ENCODE data around the gene COLEC12. TPM values are rescaled to one million over a fixed set of nuclear protein-coding genes. Genes with fewer than 3 reads are reported as not detected.

Gene COLEC12
- total RNA-seq, 1 donor from 2014 or later, result 3.3 TPM

DNA sequence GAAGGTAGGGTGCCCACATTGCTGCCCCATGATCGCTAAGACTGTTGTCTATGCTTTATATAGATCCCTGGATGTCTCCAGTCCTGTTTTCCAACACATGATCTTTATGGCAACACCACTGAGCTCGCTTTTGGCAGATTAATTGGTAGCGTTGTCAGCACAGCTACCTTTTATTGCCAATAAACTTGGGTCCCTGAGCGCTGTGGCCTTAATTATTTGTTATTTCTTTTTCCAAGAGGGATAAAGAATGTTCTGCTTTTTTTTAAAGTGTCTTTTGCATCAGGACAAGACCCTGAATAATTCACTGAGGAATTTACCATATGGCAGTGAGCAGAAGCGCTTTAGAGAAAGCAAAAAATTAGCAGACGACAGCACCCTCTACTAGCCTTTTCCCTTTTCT is 113.5 kb downstream of the COLEC12 start:
- TF ChIP-seq CTCF (conservative IDR thresholded peaks at IDR 0.05; ENCODE audit: low read depth, low read length), result no peak
- no peak for DNase-seq (ENCODE audit: low read depth)
- H3K4me3 ChIP-seq (ENCODE audit: low read depth, low read length), result no peak overlapping the region

- no peak for DNase-seq (ENCODE audit: low read depth)
- TF ChIP-seq CTCF (conservative IDR thresholded peaks at IDR 0.05; ENCODE audit: low read depth, low read length), result no peak
These were observed 115.6 kb downstream of the COLEC12 start for GRCh38 chr18:384897-385296.

DNA sequence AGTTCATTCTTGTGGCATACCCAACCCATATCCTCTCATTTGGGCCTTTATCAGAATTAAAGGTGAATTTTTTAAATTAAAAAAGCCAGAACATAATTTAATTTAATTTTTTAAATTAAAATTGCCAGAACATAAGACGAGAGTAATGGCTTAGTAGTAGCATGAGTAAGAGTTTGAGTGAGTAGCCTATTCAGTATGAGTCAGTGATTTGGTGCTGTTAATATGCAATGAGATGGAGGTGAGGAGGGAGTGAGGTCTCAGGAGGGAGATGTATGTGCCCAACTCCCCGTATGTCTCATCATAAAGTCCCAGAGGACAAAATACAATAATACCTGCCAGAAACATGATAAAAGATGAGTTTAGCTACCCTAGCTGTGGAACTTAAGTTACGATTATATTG is 117.4 kb downstream of the COLEC12 start:
- no peak for DNase-seq (ENCODE audit: low read depth)
- no peak overlapping the region for H3K4me3 ChIP-seq (ENCODE audit: low read depth, low read length)
- no peak for TF ChIP-seq CTCF (conservative IDR thresholded peaks at IDR 0.05; ENCODE audit: low read depth, low read length)

More at GRCh38 chr18:384897-385296, 115.6 kb downstream of the COLEC12 start:
- H3K4me3 ChIP-seq (ENCODE audit: low read depth, low read length), result no peak overlapping the region

DNA sequence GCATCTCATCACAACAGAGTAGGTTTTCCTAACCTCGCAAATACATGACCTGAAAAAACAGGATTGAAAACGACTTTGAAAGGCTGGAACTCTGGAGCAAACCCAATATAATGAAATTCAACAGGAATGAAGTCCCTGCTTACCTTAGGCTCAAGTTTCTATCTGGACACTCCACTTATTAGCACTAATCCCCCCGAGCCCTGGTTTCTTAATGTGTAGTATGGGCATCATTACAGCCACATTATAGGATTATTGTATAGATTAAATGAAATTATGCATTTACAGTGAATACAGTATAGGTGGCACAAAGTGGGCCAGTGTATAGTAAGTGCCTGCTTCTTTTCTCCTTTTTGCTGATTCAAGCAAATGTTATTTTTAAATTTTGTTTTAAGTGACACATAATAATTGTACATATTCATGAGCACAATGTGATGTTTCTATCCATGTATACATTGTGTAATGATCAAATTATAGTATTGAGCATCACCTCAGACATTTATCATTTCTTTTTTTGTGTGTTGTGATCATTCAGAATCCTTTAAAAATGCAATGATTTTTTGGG is 118.0 kb downstream of the COLEC12 start:
- DNase-seq (ENCODE audit: low read depth), result no peak
- no peak overlapping the region for H3K4me3 ChIP-seq (ENCODE audit: low read depth, low read length)
- no peak for TF ChIP-seq CTCF (conservative IDR thresholded peaks at IDR 0.05; ENCODE audit: low read depth, low read length)

GRCh38 chr18:379681-380330 is 120.7 kb downstream of the COLEC12 start:
- no peak for DNase-seq (ENCODE audit: low read depth)
- H3K4me3 ChIP-seq (ENCODE audit: low read depth, low read length), result no peak overlapping the region

DNA sequence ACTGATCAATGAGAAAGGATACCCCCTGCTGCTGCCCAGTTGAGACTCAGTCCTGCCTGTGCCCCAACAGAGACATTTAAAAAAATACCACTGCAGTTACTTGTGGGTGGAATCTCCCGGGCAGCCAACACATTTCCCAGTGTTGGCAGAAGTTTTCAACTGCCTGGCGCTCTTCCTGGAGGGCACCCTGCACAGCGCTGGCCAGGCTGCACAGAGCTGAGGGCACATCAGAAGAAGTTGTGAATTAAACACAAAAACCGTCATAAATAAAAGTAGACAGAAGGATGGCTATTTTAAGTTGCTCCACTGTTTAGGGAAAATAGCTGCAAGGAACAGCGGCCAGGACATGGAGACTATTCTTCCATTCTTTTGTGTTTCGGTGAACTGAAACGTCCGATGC is 122.4 kb downstream of the COLEC12 start:
- no peak for DNase-seq (ENCODE audit: low read depth)
- H3K4me3 ChIP-seq (ENCODE audit: low read depth, low read length), result no peak overlapping the region
- no peak for TF ChIP-seq CTCF (conservative IDR thresholded peaks at IDR 0.05; ENCODE audit: low read depth, low read length)

More at GRCh38 chr18:379681-380330, 120.7 kb downstream of the COLEC12 start:
- TF ChIP-seq CTCF (conservative IDR thresholded peaks at IDR 0.05; ENCODE audit: low read depth, low read length), result no peak

DNA sequence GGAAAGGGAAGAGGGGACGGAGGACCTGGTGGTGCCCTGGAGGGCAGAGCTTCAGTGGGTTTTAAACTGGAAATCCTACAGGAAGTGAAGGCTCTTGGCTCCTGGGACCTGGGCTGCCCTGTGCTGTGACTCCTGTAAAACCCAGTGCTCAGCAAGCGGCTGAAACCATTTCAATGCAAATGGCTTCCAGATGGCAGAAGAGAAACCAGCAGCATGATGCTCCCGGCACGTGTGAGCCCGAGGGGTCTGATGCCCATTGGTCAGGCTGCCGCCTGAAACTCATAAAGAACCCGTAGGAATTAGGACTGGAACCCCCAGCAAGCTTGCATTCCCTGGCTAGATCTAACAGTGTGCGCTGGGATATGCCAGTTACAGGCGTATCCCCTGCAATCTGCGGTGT is 123.4 kb downstream of the COLEC12 start:
- no peak for DNase-seq (ENCODE audit: low read depth)
- TF ChIP-seq CTCF (conservative IDR thresholded peaks at IDR 0.05; ENCODE audit: low read depth, low read length), result no peak
- no peak overlapping the region for H3K4me3 ChIP-seq (ENCODE audit: low read depth, low read length)
